COR-L47 (cell line): ENCODE data around the gene FAN1.
"Not testable (repeated sequence)": the region's sequence is repeated elsewhere in the genome, so short reads cannot be mapped to it uniquely, and the experiment has no call there.

Experiments used
- DNase-seq: peaks from one replicate; lab custom pipeline; 2025; lab: John Stamatoyannopoulos, UW

Gene FAN1

DNA sequence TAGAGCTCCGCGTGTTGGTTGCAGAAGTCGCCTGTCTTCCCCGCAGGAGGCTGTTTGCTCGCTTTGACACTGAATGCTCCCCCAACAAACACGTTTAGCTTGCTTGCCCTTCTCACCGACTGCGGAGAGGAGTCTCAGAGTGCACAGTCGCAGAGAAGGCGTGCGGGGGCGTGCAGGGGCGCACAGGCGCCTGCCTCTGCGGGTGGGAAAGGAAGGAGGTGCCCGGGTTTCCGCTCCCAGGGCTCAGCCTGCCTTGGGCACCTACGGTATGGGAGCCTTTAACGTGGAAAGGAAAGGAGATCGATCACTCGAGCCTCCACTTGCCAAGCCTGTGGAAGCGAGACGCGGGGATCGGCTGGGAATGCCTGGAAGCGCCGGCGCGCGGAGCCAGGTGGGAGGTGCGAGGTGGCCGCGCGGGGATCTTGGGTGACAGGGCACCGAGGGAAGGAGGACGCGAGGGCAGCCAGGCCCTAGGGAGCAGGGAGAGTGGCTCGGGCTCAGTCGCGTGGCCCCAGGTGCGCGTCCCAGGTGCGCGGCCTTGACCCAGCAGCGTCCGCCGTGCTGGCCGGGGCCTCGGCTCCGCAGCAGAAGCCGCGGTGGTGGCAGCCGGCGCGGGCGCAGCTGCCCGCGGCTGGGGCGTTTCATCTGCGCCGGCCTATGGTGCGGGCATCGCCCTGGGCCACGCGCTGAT lies at the start of gene FAN1:
FAN1 (plus strand) TSS at position 419 of the 691 bp plus-strand sequence. CDS start 749 bp downstream, outside the sequence.
- DNase-seq, result peak; percentile 87

DNA sequence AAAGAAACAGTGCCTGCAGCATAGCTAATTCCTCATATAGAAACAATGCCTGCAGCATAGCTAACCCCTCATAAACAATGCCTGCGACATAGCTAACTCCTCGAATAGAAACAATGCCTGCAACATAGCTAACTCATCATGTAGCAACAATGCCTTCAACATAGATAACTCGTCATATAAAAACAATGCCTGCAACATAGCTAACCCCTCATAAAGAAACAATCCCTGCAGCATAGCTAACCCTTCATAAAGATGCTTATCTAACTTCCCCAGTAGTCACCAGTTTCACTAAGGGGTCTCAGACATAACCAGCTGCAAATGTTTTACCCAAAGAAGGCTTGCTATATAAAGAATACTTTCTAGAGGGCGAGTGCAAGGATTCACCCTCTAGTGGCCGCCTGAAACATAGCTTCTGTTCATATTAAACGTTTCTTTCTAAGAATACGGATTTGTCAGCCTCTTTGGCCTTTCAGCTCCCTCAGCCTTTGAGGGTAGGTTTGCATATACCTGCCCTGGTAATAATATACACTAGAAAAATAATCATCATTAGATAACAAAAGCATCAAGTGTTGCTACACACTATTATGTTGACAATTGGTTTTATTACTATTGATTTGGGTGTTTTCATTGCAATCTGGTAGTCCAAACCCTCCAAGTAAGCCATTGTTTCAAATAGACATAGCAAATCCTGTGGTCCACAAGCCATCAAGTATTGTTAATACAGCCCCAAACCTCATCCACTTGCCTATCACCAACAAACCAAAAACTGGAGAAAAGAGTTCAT lies 44.4 kb upstream of the FAN1 start:
- no peak for DNase-seq

DNA sequence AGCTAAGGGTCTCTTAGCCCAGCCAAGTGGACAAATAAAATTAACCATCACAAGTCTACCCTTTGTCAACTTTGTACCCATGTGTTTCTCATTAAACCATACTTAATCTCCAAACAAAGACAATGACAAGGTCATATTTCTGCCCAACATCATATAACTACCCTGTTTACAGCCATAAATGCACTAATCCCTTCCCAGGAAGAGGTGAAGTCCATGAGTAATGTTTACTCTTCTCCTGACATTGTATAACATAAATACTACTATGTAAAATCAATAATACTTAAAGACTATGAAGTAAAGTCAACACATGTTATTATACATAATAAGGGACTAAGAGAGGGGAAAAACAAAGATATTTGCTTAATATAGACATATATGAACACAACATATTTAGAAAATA lies 38.5 kb upstream of the FAN1 start:
- peak; percentile 54 for DNase-seq

- DNase-seq, result no peak
Observed at GRCh38 chr15:30870681-30871080, 33.0 kb upstream of the FAN1 start.

- DNase-seq, result no peak
Observed at GRCh38 chr15:30872341-30872748, 31.4 kb upstream of the FAN1 start.

- DNase-seq, result no peak
Observed at GRCh38 chr15:30877070-30877469, 26.6 kb upstream of the FAN1 start.

DNA sequence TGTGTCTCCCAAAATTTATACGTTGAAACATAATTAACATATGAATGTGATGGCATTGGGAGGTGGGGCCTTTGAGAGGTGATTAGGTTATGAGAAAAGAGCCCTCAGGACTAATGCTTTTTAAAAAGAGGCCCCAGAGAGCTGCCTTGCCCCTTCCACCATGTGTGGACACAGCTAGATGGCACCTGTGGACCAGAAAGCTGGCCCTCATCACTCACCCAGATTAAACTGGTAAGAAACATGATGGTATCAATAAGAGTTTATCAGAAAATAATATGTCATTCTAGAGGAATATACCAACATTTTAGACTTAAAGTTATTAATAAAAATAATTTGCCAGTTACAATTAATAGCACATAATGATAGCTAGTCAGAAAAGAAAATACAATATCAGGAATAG lies 25.2 kb upstream of the FAN1 start:
- DNase-seq, result no peak

DNA sequence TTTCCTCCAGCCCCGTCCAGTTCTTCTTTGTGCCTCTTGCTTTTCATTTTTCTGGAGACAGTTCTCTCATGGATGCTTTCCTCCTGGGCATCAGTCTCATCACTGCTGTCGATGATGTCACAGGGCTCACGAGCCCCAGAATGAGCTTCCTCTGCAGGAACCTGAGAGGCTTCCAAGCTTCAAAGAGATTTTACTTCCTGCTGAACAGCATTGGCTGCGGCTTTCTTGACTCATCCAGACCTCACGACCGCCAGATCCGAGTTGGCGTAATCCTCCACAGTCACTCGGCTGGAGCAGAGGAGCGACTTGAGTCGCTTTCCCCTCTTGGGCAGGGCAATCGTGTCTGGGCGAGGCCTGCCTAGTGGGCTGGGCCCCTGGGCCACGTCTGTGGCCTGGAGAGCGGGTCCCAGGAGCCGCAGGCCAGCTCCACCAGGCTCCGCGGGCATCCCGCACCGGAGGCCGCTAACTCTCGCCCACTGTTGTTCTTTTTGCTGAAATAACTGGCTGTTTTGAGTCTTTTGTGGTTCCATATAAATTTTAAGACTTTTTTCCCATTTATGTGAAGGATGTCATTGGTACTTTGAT lies 20.8 kb upstream of the FAN1 start:
- DNase-seq, result no peak

DNA sequence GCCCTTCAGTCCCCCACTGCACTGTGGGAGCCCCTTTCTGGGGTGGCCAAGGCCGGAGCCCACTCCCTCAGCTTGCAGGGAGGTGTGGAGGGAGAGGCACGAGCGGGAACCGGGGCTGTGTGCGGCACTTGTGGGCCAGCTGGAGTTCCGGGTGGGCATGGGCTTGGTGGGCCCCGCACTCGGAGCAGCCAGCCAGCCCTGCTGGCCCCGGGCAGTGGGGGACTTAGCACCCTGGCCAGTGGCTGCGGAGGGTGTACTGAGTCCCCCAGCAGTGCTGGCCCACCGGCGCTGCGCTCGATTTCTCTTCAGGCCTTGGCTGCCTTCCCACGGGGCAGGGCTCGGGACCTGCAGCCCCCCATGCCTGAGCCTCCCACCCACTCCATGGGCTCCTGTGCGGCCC lies 20.0 kb upstream of the FAN1 start:
- not testable (repeated sequence) for DNase-seq

DNA sequence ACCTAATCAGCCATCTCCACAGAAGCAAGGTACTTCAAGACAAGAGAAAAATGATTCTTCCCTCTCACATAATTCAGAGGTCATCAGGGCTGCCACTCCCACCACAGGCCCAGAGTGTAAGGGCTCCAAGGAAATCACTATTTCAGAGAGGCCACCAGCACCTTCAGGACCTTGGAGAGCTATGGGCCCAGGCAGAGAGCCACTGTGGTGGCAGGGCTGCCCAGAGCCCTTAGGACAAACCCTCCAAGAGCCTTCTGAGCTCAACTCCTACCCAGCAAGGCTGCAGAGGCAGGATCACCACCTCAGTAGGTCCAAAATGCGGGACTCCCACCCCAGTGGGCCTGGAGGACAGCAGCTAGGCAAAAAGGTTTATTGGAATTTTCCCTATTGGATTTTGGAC lies 17.9 kb upstream of the FAN1 start:
- DNase-seq, result no peak

GRCh38 chr15:30889196-30889595 lies 14.5 kb upstream of the FAN1 start:
- DNase-seq, result no peak

DNA sequence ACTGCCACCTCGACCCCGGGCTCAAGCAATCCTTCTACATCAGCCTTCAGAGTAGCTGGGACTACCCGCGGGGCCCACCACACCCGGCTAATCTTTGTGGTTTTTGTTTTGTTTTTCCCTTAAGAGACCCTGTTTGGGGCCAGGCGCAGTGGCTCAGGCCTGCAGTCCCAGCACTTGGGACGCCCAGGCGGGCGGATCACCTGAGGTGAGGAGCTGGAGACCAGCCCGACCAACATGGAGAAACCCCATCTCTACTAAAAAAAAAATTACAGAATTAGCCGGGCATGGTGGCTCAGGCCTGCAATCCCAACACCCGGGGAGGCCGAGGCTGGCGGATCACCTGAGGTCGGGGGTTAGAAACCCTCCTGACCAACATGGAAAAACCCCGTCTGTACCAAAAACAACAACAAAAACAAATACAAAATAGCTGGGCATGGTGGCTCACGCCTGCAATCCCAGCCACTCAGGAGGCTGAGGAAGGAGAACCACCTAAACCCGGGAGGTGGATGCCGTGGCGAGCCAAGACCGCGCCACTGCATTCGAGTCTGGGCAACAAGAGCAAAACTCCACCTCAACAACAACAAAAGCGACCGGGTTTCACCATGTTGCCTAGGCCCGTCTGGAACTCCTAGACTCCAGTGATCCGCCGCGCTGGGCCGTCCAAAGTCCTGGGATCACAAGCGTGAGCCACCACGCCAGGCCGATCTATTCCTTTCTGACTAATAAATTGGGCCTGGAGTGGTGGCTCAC lies 8.1 kb upstream of the FAN1 start:
- no peak for DNase-seq

DNA sequence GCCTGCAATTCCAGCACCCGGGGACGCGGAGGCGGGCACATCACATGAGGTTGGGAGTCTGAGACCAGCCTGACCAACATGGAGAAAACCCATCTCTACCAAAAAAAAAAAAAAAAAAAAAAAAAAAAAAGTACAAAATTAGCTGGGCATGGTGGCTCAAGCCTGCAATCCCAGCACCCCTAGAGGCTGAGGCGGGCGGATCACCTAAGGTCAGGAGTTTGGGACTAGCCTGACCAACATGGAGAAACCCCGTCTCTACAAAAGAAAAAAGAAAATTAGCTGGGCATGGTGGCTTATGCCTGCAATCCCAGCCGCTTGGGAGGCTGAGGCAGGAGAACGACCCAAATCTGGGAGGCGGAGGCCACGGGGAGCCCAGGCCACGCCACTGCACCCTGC lies 7.5 kb upstream of the FAN1 start:
- no peak for DNase-seq

- DNase-seq, result no peak
Observed at GRCh38 chr15:30901889-30902288, 1.8 kb upstream of the FAN1 start.

GRCh38 chr15:30904812-30905211 lies 1.1 kb downstream of the FAN1 start:
- no peak for DNase-seq

- DNase-seq, result no peak
Observed at GRCh38 chr15:30905821-30906220, 2.1 kb downstream of the FAN1 start.

GRCh38 chr15:30906366-30906765 lies 2.7 kb downstream of the FAN1 start:
- no peak for DNase-seq

DNA sequence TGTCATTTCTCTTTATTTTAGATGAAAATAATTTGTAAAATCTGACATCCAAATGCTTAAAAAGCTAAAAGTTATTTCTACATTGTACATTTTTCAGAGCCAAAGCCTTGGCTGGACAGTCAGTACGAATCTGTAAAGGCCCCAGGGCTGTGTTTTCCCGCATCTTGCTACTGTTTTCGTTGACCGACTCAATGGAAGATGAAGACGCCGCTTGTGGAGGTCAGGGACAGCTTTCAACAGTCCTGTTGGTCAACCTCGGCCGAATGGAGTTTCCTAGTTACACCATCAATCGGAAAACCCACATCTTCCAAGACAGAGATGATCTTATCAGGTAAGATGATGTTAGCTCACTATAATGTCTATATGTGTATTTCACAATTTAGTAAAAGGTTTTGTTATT lies 10.0 kb downstream of the FAN1 start:
- no peak for DNase-seq

DNA sequence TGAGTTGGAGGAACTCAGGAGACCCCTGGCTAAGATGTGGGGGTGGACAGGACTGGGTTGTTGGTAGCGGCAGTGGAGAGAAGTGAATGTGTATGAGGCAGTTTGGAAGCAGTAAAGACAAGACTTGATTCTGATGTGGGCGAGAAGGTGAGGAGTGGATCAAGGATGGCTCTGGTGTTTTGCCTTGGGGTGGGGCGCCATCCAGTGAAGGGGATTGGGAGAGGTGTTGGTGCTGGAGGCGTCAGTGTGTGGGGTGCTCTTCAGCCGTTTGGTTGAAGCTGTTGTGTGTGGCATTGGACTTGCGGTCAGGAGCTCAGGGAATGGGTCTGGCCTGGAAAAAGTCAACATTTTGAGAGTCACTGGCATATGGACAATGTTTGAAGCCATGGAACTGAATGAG lies 13.3 kb downstream of the FAN1 start:
- no peak for DNase-seq

- no peak for DNase-seq
Observed at GRCh38 chr15:30917675-30918074, 14.0 kb downstream of the FAN1 start.

GRCh38 chr15:30918366-30918765 lies 14.7 kb downstream of the FAN1 start:
- no peak for DNase-seq

DNA sequence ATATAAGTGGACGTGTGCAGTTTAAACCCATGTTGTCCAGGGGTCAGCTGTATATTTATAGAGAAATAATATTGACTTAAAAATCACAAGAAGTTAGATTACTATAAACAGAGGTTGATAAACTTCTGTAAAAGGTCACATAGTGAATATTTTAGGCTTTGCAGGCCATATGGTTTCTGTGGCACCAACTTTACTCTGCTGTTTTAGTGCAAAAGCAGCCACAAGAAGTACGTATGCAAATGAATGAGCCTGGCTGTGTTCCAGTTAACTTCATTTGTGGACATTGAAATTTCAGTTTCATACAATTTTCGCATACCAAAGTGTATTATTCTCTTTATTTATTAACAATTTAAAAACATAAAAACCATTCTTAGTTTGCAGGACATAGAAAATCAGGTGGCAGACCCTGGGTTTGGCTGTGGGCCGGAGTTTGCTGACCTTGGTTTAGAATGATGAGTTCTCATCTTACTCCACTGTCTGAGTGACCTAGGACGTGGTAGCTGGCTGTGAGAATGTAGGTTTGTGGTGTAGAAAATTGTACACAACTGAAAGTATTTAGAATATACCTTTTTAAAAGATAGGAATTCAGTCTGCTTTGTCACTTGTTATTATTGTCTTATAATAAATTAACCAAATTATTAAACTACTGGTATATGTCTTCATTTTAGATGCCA lies 16.3 kb downstream of the FAN1 start:
- no peak for DNase-seq
